HEK293 (cell line): ENCODE results near the gene EPHB1.

Experiments
- CTCF ChIP-seq: fragments of 450-650 bp; formaldehyde crosslinking; IDR thresholded peaks from 2 replicates; pipeline ENCODE4 v1.5.1; 2016; ENCODE audit warnings: missing biosample characterization, missing genetic modification characterization
- ZNF174 ChIP-seq: fragments of 450-650 bp; formaldehyde crosslinking; IDR thresholded peaks from 2 replicates; pipeline ENCODE4 v1.5.0; 2017; ENCODE audit warnings: missing biosample characterization, mild to moderate bottlenecking, missing genetic modification characterization
- ZNF350 ChIP-seq: fragments of 450-650 bp; formaldehyde crosslinking; IDR thresholded peaks from 2 replicates; pipeline ENCODE4 v1.5.0; 2017; ENCODE audit warnings: missing biosample characterization, mild to moderate bottlenecking, missing genetic modification characterization
- ZNF449 ChIP-seq: fragments of 450-650 bp; formaldehyde crosslinking; IDR thresholded peaks from 2 replicates; pipeline ENCODE4 v1.5.1; 2017; ENCODE audit warnings: missing biosample characterization, mild to moderate bottlenecking, missing genetic modification characterization, moderate library complexity
- ZNF510 ChIP-seq: fragments of 450-650 bp; formaldehyde crosslinking; IDR thresholded peaks from 2 replicates; pipeline ENCODE4 v1.5.1; 2018; ENCODE audit warnings: mild to moderate bottlenecking, missing genetic modification characterization, missing biosample characterization; ENCODE audit not compliant: insufficient replicate concordance
- ZNF639 ChIP-seq: fragments of 450-650 bp; formaldehyde crosslinking; IDR thresholded peaks from 2 replicates; pipeline ENCODE4 v1.5.1; 2016; ENCODE audit warnings: missing biosample characterization, missing genetic modification characterization
- ZSCAN18 ChIP-seq: fragments of 450-650 bp; formaldehyde crosslinking; IDR thresholded peaks from 2 replicates; pipeline ENCODE4 v1.5.1; 2016; ENCODE audit warnings: missing biosample characterization, missing genetic modification characterization
- TF ChIP-seq, protein P1 (sequence below): fragments of 450-650 bp; formaldehyde crosslinking; IDR thresholded peaks from 2 replicates; pipeline ENCODE4 v1.5.1; 2016; ENCODE audit warnings: missing biosample characterization, missing genetic modification characterization
- TF ChIP-seq, protein P2 (sequence below): fragments of 450-650 bp; formaldehyde crosslinking; IDR thresholded peaks from 2 replicates; pipeline ENCODE4 v1.5.1; 2016; ENCODE audit warnings: missing biosample characterization, missing genetic modification characterization, low read depth

GRCh38 chr3:135041601-135042000 is 246.5 kb downstream of the EPHB1 start:
- TF ChIP-seq ZNF174 (no peak), ZNF350 (tag by site-specific recombination) (no peak), ZNF510 (tag by site-specific recombination) (no peak), ZSCAN18 (tag by site-specific recombination) (no peak), CTCF (tag by site-specific recombination) (no peak), ZNF639 (tag by site-specific recombination) (no peak), ZNF449 (tag by site-specific recombination) (no peak)
- TF ChIP-seq, protein P1, sequence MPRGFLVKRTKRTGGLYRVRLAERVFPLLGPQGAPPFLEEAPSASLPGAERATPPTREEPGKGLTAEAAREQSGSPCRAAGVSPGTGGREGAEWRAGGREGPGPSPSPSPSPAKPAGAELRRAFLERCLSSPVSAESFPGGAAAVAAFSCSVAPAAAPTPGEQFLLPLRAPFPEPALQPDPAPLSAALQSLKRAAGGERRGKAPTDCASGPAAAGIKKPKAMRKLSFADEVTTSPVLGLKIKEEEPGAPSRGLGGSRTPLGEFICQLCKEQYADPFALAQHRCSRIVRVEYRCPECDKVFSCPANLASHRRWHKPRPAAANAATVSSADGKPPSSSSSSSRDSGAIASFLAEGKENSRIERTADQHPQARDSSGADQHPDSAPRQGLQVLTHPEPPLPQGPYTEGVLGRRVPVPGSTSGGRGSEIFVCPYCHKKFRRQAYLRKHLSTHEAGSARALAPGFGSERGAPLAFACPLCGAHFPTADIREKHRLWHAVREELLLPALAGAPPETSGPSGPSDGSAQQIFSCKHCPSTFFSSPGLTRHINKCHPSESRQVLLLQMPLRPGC (tag by site-specific recombination): no peak
- TF ChIP-seq, protein P2, sequence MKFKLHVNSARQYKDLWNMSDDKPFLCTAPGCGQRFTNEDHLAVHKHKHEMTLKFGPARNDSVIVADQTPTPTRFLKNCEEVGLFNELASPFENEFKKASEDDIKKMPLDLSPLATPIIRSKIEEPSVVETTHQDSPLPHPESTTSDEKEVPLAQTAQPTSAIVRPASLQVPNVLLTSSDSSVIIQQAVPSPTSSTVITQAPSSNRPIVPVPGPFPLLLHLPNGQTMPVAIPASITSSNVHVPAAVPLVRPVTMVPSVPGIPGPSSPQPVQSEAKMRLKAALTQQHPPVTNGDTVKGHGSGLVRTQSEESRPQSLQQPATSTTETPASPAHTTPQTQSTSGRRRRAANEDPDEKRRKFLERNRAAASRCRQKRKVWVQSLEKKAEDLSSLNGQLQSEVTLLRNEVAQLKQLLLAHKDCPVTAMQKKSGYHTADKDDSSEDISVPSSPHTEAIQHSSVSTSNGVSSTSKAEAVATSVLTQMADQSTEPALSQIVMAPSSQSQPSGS (tag by site-specific recombination): no peak
